GM23338 (cell line): ENCODE results near the gene KMT2C. TPM values are rescaled to one million over a fixed set of nuclear protein-coding genes. Genes with fewer than 3 reads are reported as not detected.

Experiments
- ATAC-seq: fragments of 200-7000 bp; cut with Tn5 transposase; 3 replicates; pipeline ENCODE4 v1.9.1; 2020
- DNase-seq: peaks from one replicate; pipeline ENCODE4 v3.0.0-alpha.2; 2015; ENCODE audit warnings: low spot score
- H2AFZ ChIP-seq: fragments of 200-600 bp; sonication (generic); 2 replicates; pipeline ENCODE4 v1.8.0; 2016; ENCODE audit warnings: antibody characterized with exemption, mild to moderate bottlenecking, moderate library complexity
- H3F3A ChIP-seq: fragments of 200-600 bp; sonication (generic); replicated peaks from 2 replicates; pipeline ENCODE4 v1.8.0; 2017; ENCODE audit warnings: antibody characterized with exemption, mixed run types, low read depth
- H3K27ac ChIP-seq: fragments of 200-600 bp; sonication (generic); 2 replicates; pipeline ENCODE4 v1.6.1; 2016; ENCODE audit warnings: low read depth
- H3K27me3 ChIP-seq: fragments of 200-600 bp; sonication (generic); 2 replicates; pipeline ENCODE4 v1.8.0; 2016; ENCODE audit warnings: mild to moderate bottlenecking, mixed run types, moderate library complexity; ENCODE audit not compliant: insufficient read depth
- H3K36me3 ChIP-seq: fragments of 200-600 bp; sonication (generic); 2 replicates; pipeline ENCODE4 v1.8.0; 2016; ENCODE audit warnings: mild to moderate bottlenecking; ENCODE audit not compliant: insufficient read depth
- H3K4me1 ChIP-seq: fragments of 200-600 bp; sonication (generic); 2 replicates; pipeline ENCODE4 v1.8.0; 2016; ENCODE audit warnings: mild to moderate bottlenecking, moderate library complexity; ENCODE audit not compliant: insufficient read depth
- H3K4me2 ChIP-seq: fragments of 200-600 bp; sonication (generic); 2 replicates; pipeline ENCODE4 v1.7.1; 2017; ENCODE audit warnings: mixed run types
- H3K4me3 ChIP-seq: fragments of 200-600 bp; sonication (generic); 2 replicates; pipeline ENCODE4 v1.6.1; 2016; ENCODE audit warnings: mixed run types
- H3K79me2 ChIP-seq: fragments of 200-600 bp; sonication (generic); replicated peaks from 2 replicates; pipeline ENCODE4 v1.8.0; 2017; ENCODE audit warnings: mild to moderate bottlenecking; ENCODE audit not compliant: insufficient read depth
- H3K9me2 ChIP-seq: fragments of 200-600 bp; sonication (generic); 2 replicates; pipeline ENCODE4 v1.8.0; 2017; ENCODE audit not compliant: insufficient read depth
- H4K20me1 ChIP-seq: fragments of 200-600 bp; sonication (generic); replicated peaks from 2 replicates; pipeline ENCODE4 v1.8.0; 2017; ENCODE audit warnings: mild to moderate bottlenecking; ENCODE audit not compliant: insufficient read depth
- H3K27ac Mint-ChIP-seq: 2 replicates; pipeline ENCODE4 v1.8.0; 2020; ENCODE audit warnings: inconsistent platforms, mild to moderate bottlenecking, moderate library complexity, mixed read lengths
- H3K27me3 Mint-ChIP-seq: 3 replicates; pipeline ENCODE4 v1.8.0; 2022; ENCODE audit warnings: low read depth, mild to moderate bottlenecking, moderate library complexity, mixed read lengths, inconsistent platforms; ENCODE audit not compliant: insufficient read depth, poor library complexity
- H3K36me3 Mint-ChIP-seq: 3 replicates; pipeline ENCODE4 v1.8.0; 2021; ENCODE audit warnings: low read depth, mild to moderate bottlenecking, inconsistent platforms, moderate library complexity, mixed read lengths
- H3K4me1 Mint-ChIP-seq: 3 replicates; pipeline ENCODE4 v1.8.0; 2020; ENCODE audit warnings: mild to moderate bottlenecking, inconsistent platforms, mixed read lengths
- H3K4me3 Mint-ChIP-seq: 3 replicates; pipeline ENCODE4 v1.8.0; 2021; ENCODE audit warnings: moderate library complexity, mild to moderate bottlenecking, inconsistent platforms, mixed read lengths
- H3K9me3 Mint-ChIP-seq: 3 replicates; pipeline ENCODE4 v1.8.0; 2020; ENCODE audit warnings: moderate library complexity, mild to moderate bottlenecking, inconsistent platforms, mixed read lengths
- EZH2 ChIP-seq: fragments of 200-600 bp; sonication (generic); IDR thresholded peaks from one replicate; pipeline ENCODE4 v1.8.0; 2017; ENCODE audit warnings: antibody characterized with exemption, mild to moderate bottlenecking, low read depth; ENCODE audit not compliant: unreplicated experiment
- EZH2phosphoT487 ChIP-seq: fragments of 200-600 bp; sonication (generic); IDR thresholded peaks from one replicate; pipeline ENCODE4 v1.8.1; 2018; ENCODE audit warnings: antibody characterized with exemption; ENCODE audit not compliant: unreplicated experiment
- JUNB ChIP-seq: IDR thresholded peaks from one replicate; pipeline ENCODE4 v1.6.1; 2016; ENCODE audit warnings: antibody characterized with exemption; ENCODE audit not compliant: unreplicated experiment
- NANOG ChIP-seq: IDR thresholded peaks from 2 replicates; pipeline ENCODE4 v1.6.1; 2016; ENCODE audit warnings: antibody characterized with exemption, borderline replicate concordance
- STAT1 ChIP-seq: IDR thresholded peaks from one replicate; pipeline ENCODE4 v1.6.1; 2016; ENCODE audit warnings: antibody characterized with exemption; ENCODE audit not compliant: unreplicated experiment
- ZNF331 ChIP-seq: fragments of 250-450 bp; sonication (Bioruptor Pico); IDR thresholded peaks from 2 replicates; pipeline ENCODE4 v1.5.0; 2020; ENCODE audit warnings: low read depth, mild to moderate bottlenecking, moderate library complexity
- polyA plus RNA-seq: library from polyadenylated mRNA; unstranded; fragments of >200 nt; fragmentation: Nextera tagmentation; extraction: Ambion mirVana; gene quantifications from 2 replicates; pipeline ENCODE4 v1.2.1, GENCODE V29; 2016
- total RNA-seq: library from RNA; depleted of rRNA; stranded (reverse); fragments of >200 nt; shearing (Covaris generic); gene quantifications from 2 replicates; pipeline ENCODE4 v1.2.3, GENCODE V29; 2014
- TF ChIP-seq, protein P1 (sequence below): IDR thresholded peaks from one replicate; pipeline ENCODE4 v1.6.1; 2018; ENCODE audit warnings: antibody characterized with exemption; ENCODE audit not compliant: unreplicated experiment
- TF ChIP-seq, protein P2 (sequence below): fragments of 250-450 bp; sonication (Bioruptor Pico); IDR thresholded peaks from 2 replicates; pipeline ENCODE4 v1.5.0; 2020; ENCODE audit warnings: mild to moderate bottlenecking, moderate library complexity

KMT2C gene
- total and polyA plus RNA-seq, 2 experiments from 2014 or later, result 11.4 to 39.0 TPM

DNA sequence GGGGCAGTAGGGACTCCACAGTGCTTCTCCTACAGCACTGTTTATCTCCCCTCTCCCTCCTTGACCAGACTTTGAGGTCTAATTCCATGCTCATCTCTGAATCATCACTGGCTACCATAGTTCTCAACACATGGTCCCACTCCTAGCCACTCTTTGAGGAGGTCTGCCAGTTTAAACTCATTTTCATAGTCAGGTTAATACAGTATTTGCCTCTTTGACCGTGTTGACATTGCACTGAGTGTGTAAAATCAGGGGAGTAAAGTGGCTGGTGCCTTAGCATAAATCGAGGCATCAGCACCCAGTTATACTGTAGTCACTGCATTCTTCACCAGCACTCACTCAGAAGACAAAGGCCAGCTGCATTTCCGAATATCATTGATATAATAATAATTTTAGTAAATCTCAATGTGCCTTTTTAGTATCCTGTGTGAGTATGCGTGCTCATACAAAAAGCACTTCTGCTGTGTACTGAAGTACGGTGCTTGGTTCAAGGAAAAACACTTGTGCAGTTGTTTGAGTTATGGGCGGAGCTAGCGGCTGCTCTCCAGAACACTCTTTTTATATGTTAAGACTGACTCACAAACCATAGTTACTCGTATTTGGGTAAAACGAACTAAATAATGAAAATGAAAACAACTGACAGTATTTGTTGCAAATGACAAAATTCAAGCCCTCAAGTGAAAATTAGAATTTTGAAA, 320.6 kb downstream of the KMT2C start:
- no peaks in the 10 kb centered on the region for H3K4me1 Mint-ChIP-seq
- no peaks in the 10 kb centered on the region for H3K4me1 ChIP-seq
- H3K4me3 ChIP-seq, result no peak overlapping the region
- H3F3A ChIP-seq, result no peaks in the 10 kb centered on the region
- no peak overlapping the region for H3K4me3 Mint-ChIP-seq
- H3K79me2 ChIP-seq, result no peaks in the 10 kb centered on the region
- no peak overlapping the region for H3K27ac Mint-ChIP-seq
- H3K4me2 ChIP-seq, result no peak overlapping the region
- no peak overlapping the region for H3K27ac ChIP-seq
- H4K20me1 ChIP-seq, result no peaks in the 10 kb centered on the region
- no peaks in the 10 kb centered on the region for H3K9me2 ChIP-seq
- ATAC-seq (no peak), DNase-seq (no peak)
- H2AFZ ChIP-seq, result no peak overlapping the region
- H3K36me3 Mint-ChIP-seq, result peaks cover 37% of the 10 kb centered on the region
- H3K27me3 Mint-ChIP-seq, result peaks cover 6% of the 10 kb centered on the region
- no peaks in the 10 kb centered on the region for H3K27me3 ChIP-seq
- H3K36me3 ChIP-seq, result peaks cover 9% of the 10 kb centered on the region; the same call in 1 of the 2 replicates
- TF ChIP-seq EZH2, result no peak
- TF ChIP-seq, protein P1, sequence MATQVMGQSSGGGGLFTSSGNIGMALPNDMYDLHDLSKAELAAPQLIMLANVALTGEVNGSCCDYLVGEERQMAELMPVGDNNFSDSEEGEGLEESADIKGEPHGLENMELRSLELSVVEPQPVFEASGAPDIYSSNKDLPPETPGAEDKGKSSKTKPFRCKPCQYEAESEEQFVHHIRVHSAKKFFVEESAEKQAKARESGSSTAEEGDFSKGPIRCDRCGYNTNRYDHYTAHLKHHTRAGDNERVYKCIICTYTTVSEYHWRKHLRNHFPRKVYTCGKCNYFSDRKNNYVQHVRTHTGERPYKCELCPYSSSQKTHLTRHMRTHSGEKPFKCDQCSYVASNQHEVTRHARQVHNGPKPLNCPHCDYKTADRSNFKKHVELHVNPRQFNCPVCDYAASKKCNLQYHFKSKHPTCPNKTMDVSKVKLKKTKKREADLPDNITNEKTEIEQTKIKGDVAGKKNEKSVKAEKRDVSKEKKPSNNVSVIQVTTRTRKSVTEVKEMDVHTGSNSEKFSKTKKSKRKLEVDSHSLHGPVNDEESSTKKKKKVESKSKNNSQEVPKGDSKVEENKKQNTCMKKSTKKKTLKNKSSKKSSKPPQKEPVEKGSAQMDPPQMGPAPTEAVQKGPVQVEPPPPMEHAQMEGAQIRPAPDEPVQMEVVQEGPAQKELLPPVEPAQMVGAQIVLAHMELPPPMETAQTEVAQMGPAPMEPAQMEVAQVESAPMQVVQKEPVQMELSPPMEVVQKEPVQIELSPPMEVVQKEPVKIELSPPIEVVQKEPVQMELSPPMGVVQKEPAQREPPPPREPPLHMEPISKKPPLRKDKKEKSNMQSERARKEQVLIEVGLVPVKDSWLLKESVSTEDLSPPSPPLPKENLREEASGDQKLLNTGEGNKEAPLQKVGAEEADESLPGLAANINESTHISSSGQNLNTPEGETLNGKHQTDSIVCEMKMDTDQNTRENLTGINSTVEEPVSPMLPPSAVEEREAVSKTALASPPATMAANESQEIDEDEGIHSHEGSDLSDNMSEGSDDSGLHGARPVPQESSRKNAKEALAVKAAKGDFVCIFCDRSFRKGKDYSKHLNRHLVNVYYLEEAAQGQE, result no peak
- TF ChIP-seq NANOG, result no peak
- no peak for TF ChIP-seq STAT1
- TF ChIP-seq JUNB, result no peak
- TF ChIP-seq ZNF331 (CRISPR knock-in tag), result no peak
- no peak for TF ChIP-seq EZH2phosphoT487
- no peaks in the 10 kb centered on the region for H3K9me3 Mint-ChIP-seq

DNA sequence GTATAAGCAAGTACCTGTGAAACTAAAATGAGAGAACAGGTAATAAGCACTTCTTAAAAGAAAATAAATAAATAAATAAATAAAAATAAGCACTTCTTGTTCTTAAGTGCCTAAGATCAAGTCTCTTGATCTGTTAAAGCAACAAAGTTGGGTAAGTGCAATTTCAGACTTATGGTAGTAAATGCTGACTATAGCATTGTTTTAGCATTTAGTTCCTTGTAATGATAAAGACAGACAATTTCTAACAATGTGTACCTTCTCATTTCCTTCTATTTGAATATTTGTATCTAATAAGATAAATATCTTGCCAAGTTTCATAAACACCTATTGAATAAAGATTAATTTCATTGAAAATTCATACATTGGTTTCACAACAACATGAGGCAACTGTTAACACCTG, 323.0 kb downstream of the KMT2C start:
- peaks cover 5% of the 10 kb centered on the region; the same call in 1 of the 2 replicates for H3K36me3 ChIP-seq
- H3K27me3 Mint-ChIP-seq, result peaks cover 5% of the 10 kb centered on the region
- no peaks in the 10 kb centered on the region for H3F3A ChIP-seq
- TF ChIP-seq, protein P1, result no peak
- TF ChIP-seq EZH2phosphoT487, result no peak
- TF ChIP-seq, protein P2, sequence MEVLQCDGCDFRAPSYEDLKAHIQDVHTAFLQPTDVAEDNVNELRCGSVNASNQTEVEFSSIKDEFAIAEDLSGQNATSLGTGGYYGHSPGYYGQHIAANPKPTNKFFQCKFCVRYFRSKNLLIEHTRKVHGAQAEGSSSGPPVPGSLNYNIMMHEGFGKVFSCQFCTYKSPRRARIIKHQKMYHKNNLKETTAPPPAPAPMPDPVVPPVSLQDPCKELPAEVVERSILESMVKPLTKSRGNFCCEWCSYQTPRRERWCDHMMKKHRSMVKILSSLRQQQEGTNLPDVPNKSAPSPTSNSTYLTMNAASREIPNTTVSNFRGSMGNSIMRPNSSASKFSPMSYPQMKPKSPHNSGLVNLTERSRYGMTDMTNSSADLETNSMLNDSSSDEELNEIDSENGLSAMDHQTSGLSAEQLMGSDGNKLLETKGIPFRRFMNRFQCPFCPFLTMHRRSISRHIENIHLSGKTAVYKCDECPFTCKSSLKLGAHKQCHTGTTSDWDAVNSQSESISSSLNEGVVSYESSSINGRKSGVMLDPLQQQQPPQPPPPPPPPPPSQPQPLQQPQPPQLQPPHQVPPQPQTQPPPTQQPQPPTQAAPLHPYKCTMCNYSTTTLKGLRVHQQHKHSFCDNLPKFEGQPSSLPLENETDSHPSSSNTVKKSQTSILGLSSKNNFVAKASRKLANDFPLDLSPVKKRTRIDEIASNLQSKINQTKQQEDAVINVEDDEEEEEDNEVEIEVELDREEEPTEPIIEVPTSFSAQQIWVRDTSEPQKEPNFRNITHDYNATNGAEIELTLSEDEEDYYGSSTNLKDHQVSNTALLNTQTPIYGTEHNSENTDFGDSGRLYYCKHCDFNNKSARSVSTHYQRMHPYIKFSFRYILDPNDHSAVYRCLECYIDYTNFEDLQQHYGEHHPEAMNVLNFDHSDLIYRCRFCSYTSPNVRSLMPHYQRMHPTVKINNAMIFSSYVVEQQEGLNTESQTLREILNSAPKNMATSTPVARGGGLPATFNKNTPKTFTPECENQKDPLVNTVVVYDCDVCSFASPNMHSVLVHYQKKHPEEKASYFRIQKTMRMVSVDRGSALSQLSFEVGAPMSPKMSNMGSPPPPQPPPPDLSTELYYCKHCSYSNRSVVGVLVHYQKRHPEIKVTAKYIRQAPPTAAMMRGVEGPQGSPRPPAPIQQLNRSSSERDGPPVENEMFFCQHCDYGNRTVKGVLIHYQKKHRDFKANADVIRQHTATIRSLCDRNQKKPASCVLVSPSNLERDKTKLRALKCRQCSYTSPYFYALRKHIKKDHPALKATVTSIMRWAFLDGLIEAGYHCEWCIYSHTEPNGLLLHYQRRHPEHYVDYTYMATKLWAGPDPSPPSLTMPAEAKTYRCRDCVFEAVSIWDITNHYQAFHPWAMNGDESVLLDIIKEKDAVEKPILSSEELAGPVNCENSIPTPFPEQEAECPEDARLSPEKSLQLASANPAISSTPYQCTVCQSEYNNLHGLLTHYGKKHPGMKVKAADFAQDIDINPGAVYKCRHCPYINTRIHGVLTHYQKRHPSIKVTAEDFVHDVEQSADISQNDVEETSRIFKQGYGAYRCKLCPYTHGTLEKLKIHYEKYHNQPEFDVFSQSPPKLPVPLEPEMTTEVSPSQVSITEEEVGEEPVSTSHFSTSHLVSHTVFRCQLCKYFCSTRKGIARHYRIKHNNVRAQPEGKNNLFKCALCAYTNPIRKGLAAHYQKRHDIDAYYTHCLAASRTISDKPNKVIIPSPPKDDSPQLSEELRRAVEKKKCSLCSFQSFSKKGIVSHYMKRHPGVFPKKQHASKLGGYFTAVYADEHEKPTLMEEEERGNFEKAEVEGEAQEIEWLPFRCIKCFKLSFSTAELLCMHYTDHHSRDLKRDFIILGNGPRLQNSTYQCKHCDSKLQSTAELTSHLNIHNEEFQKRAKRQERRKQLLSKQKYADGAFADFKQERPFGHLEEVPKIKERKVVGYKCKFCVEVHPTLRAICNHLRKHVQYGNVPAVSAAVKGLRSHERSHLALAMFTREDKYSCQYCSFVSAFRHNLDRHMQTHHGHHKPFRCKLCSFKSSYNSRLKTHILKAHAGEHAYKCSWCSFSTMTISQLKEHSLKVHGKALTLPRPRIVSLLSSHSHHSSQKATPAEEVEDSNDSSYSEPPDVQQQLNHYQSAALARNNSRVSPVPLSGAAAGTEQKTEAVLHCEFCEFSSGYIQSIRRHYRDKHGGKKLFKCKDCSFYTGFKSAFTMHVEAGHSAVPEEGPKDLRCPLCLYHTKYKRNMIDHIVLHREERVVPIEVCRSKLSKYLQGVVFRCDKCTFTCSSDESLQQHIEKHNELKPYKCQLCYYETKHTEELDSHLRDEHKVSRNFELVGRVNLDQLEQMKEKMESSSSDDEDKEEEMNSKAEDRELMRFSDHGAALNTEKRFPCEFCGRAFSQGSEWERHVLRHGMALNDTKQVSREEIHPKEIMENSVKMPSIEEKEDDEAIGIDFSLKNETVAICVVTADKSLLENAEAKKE (CRISPR knock-in tag), result no peak

More for the DNA sequence above, 323.0 kb downstream of the KMT2C start:
- Mint-ChIP-seq H3K27ac (no peak overlapping the region), H3K4me3 (no peak overlapping the region), H3K4me1 (no peaks in the 10 kb centered on the region), H3K36me3 (peaks cover 25% of the 10 kb centered on the region; the same call in 2 of the 3 replicates), H3K9me3 (no peaks in the 10 kb centered on the region)
- Histone ChIP-seq H3K4me2 (no peak overlapping the region), H3K9me2 (no peaks in the 10 kb centered on the region), H3K4me1 (no peaks in the 10 kb centered on the region), H3K79me2 (no peaks in the 10 kb centered on the region), H4K20me1 (no peaks in the 10 kb centered on the region), H3K27ac (no peak overlapping the region), H3K27me3 (no peaks in the 10 kb centered on the region), H2AFZ (no peak overlapping the region), H3K4me3 (no peak overlapping the region)
- no peak for DNase-seq
- ATAC-seq, result no peak
